Lung (tissue), 12 donors: Measurements from ENCODE around the gene PAPPA. TPM values are rescaled to one million over a fixed set of nuclear protein-coding genes. Genes with fewer than 3 reads are reported as not detected.

ENCODE experiments used
- ATAC-seq: fragments of 200-7000 bp; cut with Tn5 transposase; one replicate; pipeline ENCODE4 v1.9.1; 2020; ENCODE audit warnings: moderate number of reproducible peaks; ENCODE audit not compliant: insufficient read depth, low FRiP score
- DNase-seq, 3 donors: peaks; one replicate each; pipeline ENCODE4 v3.0.0-alpha.2; 2013 to 2017
- H3K27ac ChIP-seq, 2 donors: one replicate each; pipeline ENCODE4 v1.5.1; 2013; ENCODE audit warnings: mild to moderate bottlenecking in 2 of 2, moderate library complexity in 2 of 2, control low read depth in 1 of 2, inconsistent platforms in 1 of 2, low read depth in 1 of 2, low read length in 1 of 2
- H3K27me3 ChIP-seq, 3 donors: one replicate each; pipeline ENCODE4 v1.5.1; 2013; ENCODE audit warnings: low read length in 2 of 3; ENCODE audit not compliant: control insufficient read depth in 3 of 3, insufficient read depth in 3 of 3
- H3K36me3 ChIP-seq, 4 donors: one replicate each; pipeline ENCODE4 v1.5.1; 2013; ENCODE audit warnings: low read length in 4 of 4, mild to moderate bottlenecking in 1 of 4, moderate library complexity in 1 of 4; ENCODE audit not compliant: control insufficient read depth in 4 of 4, insufficient read depth in 4 of 4
- H3K4me1 ChIP-seq, 5 donors: one replicate each; pipeline ENCODE4 v1.5.1; 2013; ENCODE audit warnings: low read length in 5 of 5, mild to moderate bottlenecking in 2 of 5, moderate library complexity in 1 of 5; ENCODE audit not compliant: control insufficient read depth in 5 of 5, insufficient read depth in 5 of 5
- H3K4me3 ChIP-seq: one replicate; pipeline ENCODE4 v1.5.1; 2013; ENCODE audit warnings: mild to moderate bottlenecking, control low read depth, moderate library complexity
- H3K9ac ChIP-seq, 2 donors: one replicate each; pipeline ENCODE4 v1.5.1; 2013; ENCODE audit warnings: low read length in 2 of 2, control low read depth in 1 of 2; ENCODE audit not compliant: insufficient read depth in 1 of 2
- H3K9me3 ChIP-seq, 4 donors: one replicate each; pipeline ENCODE4 v1.5.1; 2013; ENCODE audit warnings: low read length in 3 of 4, mild to moderate bottlenecking in 1 of 4, moderate library complexity in 1 of 4; ENCODE audit not compliant: control insufficient read depth in 4 of 4, insufficient read depth in 3 of 4
- CTCF ChIP-seq: IDR thresholded peaks from 2 replicates; pipeline ENCODE4 v1.5.1; 2012; ENCODE audit warnings: mild to moderate bottlenecking; ENCODE audit errors: control extremely low read depth, extremely low read depth
- WGBS, 2 donors: extraction: QIAGEN DNeasy Blood & Tissue Kit; methylation state at CpG; one replicate each; pipeline ENCODE4 v1.1.7; 2013; 5-methylcytosine and 5-hydroxymethylcytosine counted together
- polyA plus RNA-seq, 2 donors: library from polyadenylated mRNA; stranded (reverse); fragments of 200-250 nt; gene quantifications; one replicate each; pipeline ENCODE4 v1.2.1, GENCODE V29; 2013
- total RNA-seq, 2 donors: library from RNA; depleted of rRNA in 1 of 2; stranded (reverse); fragments of >200 nt in 1 of 2; gene quantifications; one replicate each; pipeline ENCODE4 v1.2.1, GENCODE V29; 2014 to 2021
- donor health status: control.
- donor health status: control.
- donor health status: Bipolar disorder and iron deficiency.
- donor health status: healthy.
- donor health status: DM: yes; HTN: yes; CAD: no.

Gene PAPPA
- total and polyA plus RNA-seq, 4 donors: 0.45 to 6.7 (median 3.6) TPM

- H3K4me3 ChIP-seq: no peak overlapping the region
- no peaks in the 10 kb centered on the region for H3K4me1 ChIP-seq
- DNase-seq (no peak), ATAC-seq (no peak)
- H3K9me3 ChIP-seq: no peaks in the 10 kb centered on the region
- no peaks in the 10 kb centered on the region for H3K27me3 ChIP-seq
- H3K9ac ChIP-seq: no peak overlapping the region
- no peak overlapping the region for H3K27ac ChIP-seq
- TF ChIP-seq CTCF: no peak
- 80 to 81% methylated on average over 4 of the region's 4 CpGs for WGBS, 2 donors
- H3K36me3 ChIP-seq: peaks cover 0 to 3% (median 0%) of the 10 kb centered on the region in 4 donors
These were observed 280.7 kb downstream of the PAPPA start for GRCh38 chr9:116434314-116434713.

GRCh38 chr9:116435706-116436105 lies 282.1 kb downstream of the PAPPA start:
- WGBS, 2 donors: 62 to 67% methylated on average over 4 of the region's 4 CpGs
- H3K9me3 ChIP-seq: no peaks in the 10 kb centered on the region
- no peak overlapping the region for H3K4me3 ChIP-seq
- DNase-seq (no peak), ATAC-seq (no peak)
- no peaks in the 10 kb centered on the region for H3K4me1 ChIP-seq
- H3K36me3 ChIP-seq: peaks cover 0 to 9% (median 2%) of the 10 kb centered on the region in 4 donors
- H3K27me3 ChIP-seq: no peaks in the 10 kb centered on the region
- TF ChIP-seq CTCF: no peak
- no peak overlapping the region for H3K9ac ChIP-seq
- H3K27ac ChIP-seq: no peak overlapping the region

- no peak overlapping the region for H3K9ac ChIP-seq
- DNase-seq (no peak), ATAC-seq (no peak)
- no peak for TF ChIP-seq CTCF
- no peaks in the 10 kb centered on the region for H3K4me1 ChIP-seq
- H3K4me3 ChIP-seq: no peak overlapping the region
- H3K36me3 ChIP-seq: peaks cover 0 to 9% (median 2%) of the 10 kb centered on the region in 4 donors
- WGBS, 2 donors: 85 to 91% methylated on average over 1 of the region's 1 CpG
- no peaks in the 10 kb centered on the region for H3K9me3 ChIP-seq
- no peaks in the 10 kb centered on the region for H3K27me3 ChIP-seq
- H3K27ac ChIP-seq: no peak overlapping the region
These were observed 282.5 kb downstream of the PAPPA start for GRCh38 chr9:116436121-116436520.
